ENCODE results near the gene SCG3.
A peak's percentile ranks its signal among the peaks of the same experiment; 100 is the strongest.
"Not testable (repeated sequence)": the region's sequence is repeated elsewhere in the genome, so short reads cannot be mapped to it uniquely, and the experiment has no call there.

The SCG3 gene

GRCh38 chr15:51681303-51681963 is at the start of gene SCG3:
Gene SCG3, plus strand, starts transcription at chr15:51681503. Its CDS starts 253 bp downstream, at chr15:51681756.
- DNase-seq, result peak; percentile 78

- DNase-seq, result no peak
Measured at GRCh38 chr15:51634591-51635198, 46.6 kb upstream of the SCG3 start.

GRCh38 chr15:51641490-51642130 is 39.7 kb upstream of the SCG3 start:
- DNase-seq, result no peak

- no peak for DNase-seq
Measured at GRCh38 chr15:51642696-51643095, 38.6 kb upstream of the SCG3 start.

- no peak for DNase-seq
Measured at GRCh38 chr15:51647128-51647562, 34.2 kb upstream of the SCG3 start.

GRCh38 chr15:51648101-51648500 is 33.2 kb upstream of the SCG3 start:
- DNase-seq, result not testable (repeated sequence)

- not testable (repeated sequence) for DNase-seq
Measured at GRCh38 chr15:51648643-51649042, 32.7 kb upstream of the SCG3 start.

GRCh38 chr15:51649659-51650521 is 31.4 kb upstream of the SCG3 start:
- DNase-seq, result peak; percentile 25

GRCh38 chr15:51652084-51652668 is 29.1 kb upstream of the SCG3 start:
- no peak for DNase-seq

- not testable (repeated sequence) for DNase-seq
Measured at GRCh38 chr15:51655401-51656057, 25.8 kb upstream of the SCG3 start.

- no peak for DNase-seq
Measured at GRCh38 chr15:51658664-51659063, 22.6 kb upstream of the SCG3 start.

GRCh38 chr15:51661072-51661471 is 20.2 kb upstream of the SCG3 start:
- DNase-seq, result no peak

GRCh38 chr15:51667478-51667877 is 13.8 kb upstream of the SCG3 start:
- DNase-seq, result no peak

GRCh38 chr15:51668446-51668845 is 12.9 kb upstream of the SCG3 start:
- DNase-seq, result no peak

GRCh38 chr15:51669381-51669780 is 11.9 kb upstream of the SCG3 start:
- no peak for DNase-seq

GRCh38 chr15:51672155-51672687 is 9.1 kb upstream of the SCG3 start:
- no peak for DNase-seq

GRCh38 chr15:51672913-51673857 is 8.1 kb upstream of the SCG3 start:
- DNase-seq, result no peak

- no peak for DNase-seq
Measured at GRCh38 chr15:51675234-51675633, 6.1 kb upstream of the SCG3 start.

- no peak for DNase-seq
Measured at GRCh38 chr15:51677021-51677420, 4.3 kb upstream of the SCG3 start.

- DNase-seq, result no peak
Measured at GRCh38 chr15:51677452-51677851, 3.9 kb upstream of the SCG3 start.

GRCh38 chr15:51678096-51678495 is 3.2 kb upstream of the SCG3 start:
- DNase-seq, result no peak
